ENCODE measurements around the gene PPFIBP2.

PPFIBP2 gene

DNA sequence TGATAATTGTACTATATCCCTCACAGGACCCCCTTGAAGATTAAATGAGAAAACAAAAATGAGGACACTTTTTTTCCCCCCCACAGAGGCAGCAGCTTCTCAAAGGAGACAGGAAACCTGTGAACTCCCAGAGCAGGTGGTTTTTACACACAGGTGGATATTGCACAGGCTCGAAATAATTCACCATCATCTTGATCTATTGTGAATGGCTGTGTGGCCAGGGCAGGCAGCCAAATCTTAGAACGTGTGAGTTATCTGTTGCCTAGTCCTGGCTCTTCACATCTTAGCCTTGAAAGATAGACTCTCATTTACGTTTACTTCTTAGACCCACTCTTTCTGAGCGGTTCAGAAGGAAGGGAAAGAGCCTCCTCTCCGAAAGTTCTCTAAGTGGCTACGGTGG, 23.5 kb downstream of the PPFIBP2 start:
- no peaks in the 10 kb centered on the region for H3K9me3 ChIP-seq (ENCODE audit: low read length)

GRCh38 chr11:7538031-7538430, 24.2 kb downstream of the PPFIBP2 start:
- no peak overlapping the region for H3K4me3 ChIP-seq (ENCODE audit: low read length)
- H3K9me3 ChIP-seq (ENCODE audit: low read length): no peaks in the 10 kb centered on the region
- H3K4me1 ChIP-seq (ENCODE audit: insufficient read depth, low read length): no peaks in the 10 kb centered on the region
- H3K27me3 ChIP-seq (ENCODE audit: insufficient read depth, low read length): peaks cover 2% of the 10 kb centered on the region
- H3K36me3 ChIP-seq (ENCODE audit: insufficient read depth, low read length): no peaks in the 10 kb centered on the region
- H2AFZ ChIP-seq (ENCODE audit: low read depth, low read length): no peak overlapping the region

More for the DNA sequence above, 23.5 kb downstream of the PPFIBP2 start:
- H3K27me3 ChIP-seq (ENCODE audit: insufficient read depth, low read length): peaks cover 2% of the 10 kb centered on the region
- no peak overlapping the region for H3K4me3 ChIP-seq (ENCODE audit: low read length)
- H3K4me1 ChIP-seq (ENCODE audit: insufficient read depth, low read length): no peaks in the 10 kb centered on the region
- H3K36me3 ChIP-seq (ENCODE audit: insufficient read depth, low read length): no peaks in the 10 kb centered on the region
- no peak overlapping the region for H2AFZ ChIP-seq (ENCODE audit: low read depth, low read length)

DNA sequence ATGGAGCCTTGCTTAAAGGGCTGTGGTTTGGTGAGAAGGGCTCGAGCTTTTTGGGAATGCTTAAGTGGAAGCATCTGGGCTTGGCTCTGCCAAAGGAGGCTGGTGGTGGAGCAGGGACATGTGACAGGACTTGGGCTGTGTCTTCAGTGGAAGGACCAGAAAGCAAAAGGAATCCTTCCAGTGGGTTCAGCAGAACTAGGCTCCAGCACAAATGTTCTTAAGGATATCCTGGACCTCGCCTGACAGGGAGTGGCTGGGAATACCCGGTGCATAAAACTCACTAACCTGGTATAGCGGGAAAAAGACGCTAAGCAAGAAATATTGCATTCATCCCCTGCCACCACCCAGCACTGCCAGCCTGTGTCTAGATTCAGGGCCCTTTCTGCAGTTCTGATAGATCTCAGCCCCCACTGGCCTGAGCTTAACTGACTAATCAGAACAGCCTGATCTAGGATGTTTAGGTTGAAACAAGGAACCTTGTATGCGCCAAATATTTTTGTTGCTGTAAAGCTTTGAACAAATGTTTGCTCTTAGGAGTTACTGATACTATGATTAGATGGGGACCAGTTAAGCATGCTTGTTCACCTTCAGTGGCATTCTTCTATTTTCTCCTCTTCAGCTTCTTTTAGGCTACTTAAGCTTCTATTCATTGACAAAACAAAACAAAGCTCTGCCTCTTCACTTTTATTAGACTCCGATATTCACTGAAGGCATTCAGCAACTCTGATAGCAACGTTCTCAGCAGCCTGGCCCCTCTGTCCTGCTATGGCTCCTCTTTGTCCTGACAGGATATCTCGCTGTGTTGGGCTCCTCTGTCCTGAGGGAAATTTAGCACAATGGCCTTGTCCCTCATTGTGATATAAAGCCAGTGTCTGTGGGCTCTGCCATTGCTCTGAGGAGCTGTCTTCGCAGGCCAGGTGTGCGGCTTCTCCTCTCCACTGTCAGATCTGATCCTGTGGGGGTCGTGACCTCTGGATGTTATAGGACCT, 25.0 kb downstream of the PPFIBP2 start:
- no peaks in the 10 kb centered on the region for H3K36me3 ChIP-seq (ENCODE audit: insufficient read depth, low read length)
- peaks cover 2% of the 10 kb centered on the region for H3K27me3 ChIP-seq (ENCODE audit: insufficient read depth, low read length)
- no peaks in the 10 kb centered on the region for H3K4me1 ChIP-seq (ENCODE audit: insufficient read depth, low read length)
- no peak overlapping the region for H3K4me3 ChIP-seq (ENCODE audit: low read length)
- no peaks in the 10 kb centered on the region for H3K9me3 ChIP-seq (ENCODE audit: low read length)
- no peak overlapping the region for H2AFZ ChIP-seq (ENCODE audit: low read depth, low read length)

DNA sequence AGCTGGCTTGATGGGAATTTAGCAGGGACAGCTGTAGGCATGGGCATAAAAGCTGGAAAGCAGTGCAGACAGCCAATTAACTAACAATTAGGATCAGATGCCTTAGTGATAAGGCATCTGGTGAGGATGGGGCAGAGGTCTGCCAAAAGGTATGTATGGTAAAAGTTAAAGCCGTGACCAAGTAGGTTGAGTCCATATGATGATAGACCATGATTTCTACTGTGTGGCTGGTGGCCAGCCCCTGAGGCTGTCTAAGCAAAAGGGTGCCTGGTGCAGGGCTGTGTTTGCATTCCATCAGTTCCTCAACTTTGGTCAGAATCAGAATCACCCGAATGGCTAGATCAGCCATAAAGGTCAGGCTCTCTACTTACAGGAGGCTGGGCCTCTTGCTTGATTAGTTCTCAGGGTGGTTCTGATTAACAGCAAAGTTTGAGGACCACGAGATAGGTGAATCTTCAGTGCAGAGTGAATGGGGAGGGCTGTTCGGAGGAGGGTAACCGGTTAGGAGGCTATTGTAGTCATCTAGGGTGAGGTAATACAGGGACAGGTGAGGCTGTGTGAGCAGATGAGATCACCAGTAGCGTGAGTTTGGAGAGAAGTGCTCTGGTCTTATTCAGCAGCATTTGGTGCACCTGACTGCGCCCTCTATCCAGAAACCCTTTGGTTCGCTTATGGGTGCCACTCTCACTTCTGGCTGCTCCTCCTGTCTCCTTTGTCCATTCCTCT, 27.2 kb downstream of the PPFIBP2 start:
- no peaks in the 10 kb centered on the region for H3K27me3 ChIP-seq (ENCODE audit: insufficient read depth, low read length)
- no peaks in the 10 kb centered on the region for H3K9me3 ChIP-seq (ENCODE audit: low read length)

DNA sequence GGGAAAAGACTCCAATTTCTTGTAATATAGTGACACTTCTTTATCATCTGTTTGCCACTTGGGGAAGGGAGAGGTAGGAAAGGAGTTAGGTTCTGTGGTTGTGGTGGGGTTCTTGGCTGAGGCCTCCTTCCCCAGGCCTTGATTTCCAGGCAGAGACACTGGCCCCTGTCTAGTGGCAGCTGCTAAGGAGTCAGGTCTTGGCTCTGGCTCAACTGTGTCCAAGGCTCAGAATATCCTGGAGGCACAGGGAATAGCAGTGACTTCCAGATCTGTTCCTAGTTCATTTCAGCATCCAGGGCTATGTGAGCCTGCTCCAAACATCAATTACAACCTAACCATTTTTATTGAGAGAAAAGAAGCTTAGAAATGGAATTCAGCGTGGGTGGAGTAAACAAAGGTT, 29.5 kb downstream of the PPFIBP2 start:
- no peaks in the 10 kb centered on the region for H3K36me3 ChIP-seq (ENCODE audit: insufficient read depth, low read length)
- H3K4me1 ChIP-seq (ENCODE audit: insufficient read depth, low read length): no peaks in the 10 kb centered on the region
- no peaks in the 10 kb centered on the region for H3K9me3 ChIP-seq (ENCODE audit: low read length)
- no peak overlapping the region for H2AFZ ChIP-seq (ENCODE audit: low read depth, low read length)
- no peak overlapping the region for H3K4me3 ChIP-seq (ENCODE audit: low read length)
- H3K27me3 ChIP-seq (ENCODE audit: insufficient read depth, low read length): peaks cover 7% of the 10 kb centered on the region

More for the DNA sequence above, 27.2 kb downstream of the PPFIBP2 start:
- H2AFZ ChIP-seq (ENCODE audit: low read depth, low read length): no peak overlapping the region
- no peak overlapping the region for H3K4me3 ChIP-seq (ENCODE audit: low read length)
- no peaks in the 10 kb centered on the region for H3K4me1 ChIP-seq (ENCODE audit: insufficient read depth, low read length)
- no peaks in the 10 kb centered on the region for H3K36me3 ChIP-seq (ENCODE audit: insufficient read depth, low read length)

DNA sequence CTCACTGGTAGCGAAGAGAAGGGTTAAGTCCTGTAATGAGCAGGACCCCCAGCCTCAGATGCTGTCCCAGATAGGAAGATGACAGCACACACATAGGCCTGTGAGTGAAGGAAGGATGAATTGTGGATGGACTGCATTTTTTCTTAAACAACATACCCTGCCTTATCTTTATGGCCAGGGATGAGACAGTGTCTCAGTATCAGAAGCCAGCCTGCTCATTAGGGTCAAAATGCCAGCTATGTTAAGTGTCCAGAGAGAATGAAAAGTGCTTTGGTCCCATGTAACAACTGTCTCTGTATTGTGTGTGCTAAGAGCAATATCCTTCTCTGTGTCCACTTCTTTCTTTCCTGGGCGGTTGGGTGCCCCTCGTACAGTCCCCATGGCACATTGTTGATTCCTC, 30.2 kb downstream of the PPFIBP2 start:
- Histone ChIP-seq H3K4me3 (ENCODE audit: low read length) (no peak overlapping the region), H3K9me3 (ENCODE audit: low read length) (no peaks in the 10 kb centered on the region), H3K36me3 (ENCODE audit: insufficient read depth, low read length) (no peaks in the 10 kb centered on the region), H2AFZ (ENCODE audit: low read depth, low read length) (no peak overlapping the region), H3K4me1 (ENCODE audit: insufficient read depth, low read length) (no peaks in the 10 kb centered on the region), H3K27me3 (ENCODE audit: insufficient read depth, low read length) (peaks cover 7% of the 10 kb centered on the region)

DNA sequence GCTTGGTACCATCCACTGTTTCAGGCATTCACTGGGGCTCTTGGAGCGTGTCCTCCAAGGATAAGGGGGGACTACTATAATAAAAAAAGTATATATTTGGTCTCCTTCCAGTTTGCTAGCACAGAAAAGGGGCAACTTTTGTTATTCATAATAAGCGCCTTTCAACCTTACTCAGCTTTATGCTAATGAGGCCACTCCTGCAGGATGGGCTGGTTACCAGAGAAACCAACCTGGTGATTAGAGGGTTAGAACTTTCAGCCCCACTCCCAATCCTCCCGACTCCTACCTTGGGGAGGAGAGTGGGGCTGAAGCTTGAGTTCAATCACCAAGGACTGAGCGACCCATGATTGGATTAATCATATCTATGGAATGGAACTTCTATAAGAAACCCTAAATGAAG, 31.8 kb downstream of the PPFIBP2 start:
- no peak overlapping the region for H2AFZ ChIP-seq (ENCODE audit: low read depth, low read length)
- no peaks in the 10 kb centered on the region for H3K36me3 ChIP-seq (ENCODE audit: insufficient read depth, low read length)
- peaks cover 7% of the 10 kb centered on the region for H3K27me3 ChIP-seq (ENCODE audit: insufficient read depth, low read length)
- no peaks in the 10 kb centered on the region for H3K9me3 ChIP-seq (ENCODE audit: low read length)
- H3K4me1 ChIP-seq (ENCODE audit: insufficient read depth, low read length): no peaks in the 10 kb centered on the region
- H3K4me3 ChIP-seq (ENCODE audit: low read length): no peak overlapping the region

DNA sequence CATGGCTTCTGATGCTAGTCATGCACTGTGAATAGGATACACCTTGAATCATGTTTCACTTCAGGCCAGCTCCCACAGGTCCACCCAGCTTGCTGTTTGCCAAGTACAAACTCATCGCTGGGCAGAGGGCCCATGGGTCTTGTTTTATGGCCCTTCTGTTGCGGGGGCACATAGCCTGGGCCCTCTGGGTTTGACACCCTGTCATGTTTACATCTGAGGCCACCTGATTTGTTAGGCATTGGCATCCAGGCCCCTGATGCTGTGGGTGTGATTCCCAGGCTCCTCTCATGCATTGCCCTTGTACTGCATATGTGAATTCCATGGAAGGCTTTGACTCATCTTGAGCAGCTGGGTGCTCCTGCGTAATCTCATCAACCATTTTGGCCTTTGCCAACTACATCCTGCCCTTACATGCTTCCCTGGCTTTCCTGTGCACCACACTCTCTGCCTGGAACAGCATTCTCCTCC, 32.6 kb downstream of the PPFIBP2 start:
- Histone ChIP-seq H3K27me3 (ENCODE audit: insufficient read depth, low read length) (peaks cover 7% of the 10 kb centered on the region), H3K36me3 (ENCODE audit: insufficient read depth, low read length) (no peaks in the 10 kb centered on the region), H3K9me3 (ENCODE audit: low read length) (no peaks in the 10 kb centered on the region), H3K4me3 (ENCODE audit: low read length) (no peak overlapping the region), H2AFZ (ENCODE audit: low read depth, low read length) (no peak overlapping the region), H3K4me1 (ENCODE audit: insufficient read depth, low read length) (no peaks in the 10 kb centered on the region)

DNA sequence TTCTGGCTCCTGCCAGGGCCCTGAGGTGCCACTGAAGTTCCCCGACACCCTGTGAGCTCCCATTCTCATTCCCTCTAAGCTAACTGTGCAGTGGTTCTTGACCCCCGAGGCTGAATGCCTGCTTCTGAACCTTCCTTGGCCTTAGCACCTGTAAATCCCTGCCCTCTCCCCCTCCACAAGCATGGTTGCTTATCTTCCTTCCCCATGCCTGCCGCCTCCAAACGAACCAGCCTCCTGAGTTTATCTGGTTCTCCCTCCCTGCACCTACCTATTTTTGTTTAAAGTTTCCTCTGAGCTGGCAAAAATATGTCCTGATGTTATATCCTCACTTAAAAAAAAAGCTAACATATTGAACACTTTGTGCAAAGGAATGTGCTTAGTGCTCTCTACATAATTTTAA, 33.9 kb downstream of the PPFIBP2 start:
- H3K4me1 ChIP-seq (ENCODE audit: insufficient read depth, low read length): no peaks in the 10 kb centered on the region
- H3K4me3 ChIP-seq (ENCODE audit: low read length): no peak overlapping the region
- H2AFZ ChIP-seq (ENCODE audit: low read depth, low read length): no peak overlapping the region
- H3K27me3 ChIP-seq (ENCODE audit: insufficient read depth, low read length): peaks cover 7% of the 10 kb centered on the region
- no peaks in the 10 kb centered on the region for H3K36me3 ChIP-seq (ENCODE audit: insufficient read depth, low read length)
- no peaks in the 10 kb centered on the region for H3K9me3 ChIP-seq (ENCODE audit: low read length)

- Histone ChIP-seq H3K27me3 (ENCODE audit: insufficient read depth, low read length) (peaks cover 7% of the 10 kb centered on the region), H3K4me3 (ENCODE audit: low read length) (no peak overlapping the region), H3K4me1 (ENCODE audit: insufficient read depth, low read length) (no peaks in the 10 kb centered on the region), H3K9me3 (ENCODE audit: low read length) (no peaks in the 10 kb centered on the region), H2AFZ (ENCODE audit: low read depth, low read length) (no peak overlapping the region), H3K36me3 (ENCODE audit: insufficient read depth, low read length) (no peaks in the 10 kb centered on the region)
Measured at GRCh38 chr11:7548659-7549274, 35.0 kb downstream of the PPFIBP2 start.

- no peaks in the 10 kb centered on the region for H3K36me3 ChIP-seq (ENCODE audit: insufficient read depth, low read length)
- H3K4me1 ChIP-seq (ENCODE audit: insufficient read depth, low read length): no peaks in the 10 kb centered on the region
- no peak overlapping the region for H2AFZ ChIP-seq (ENCODE audit: low read depth, low read length)
Measured at GRCh38 chr11:7549681-7550080, 35.9 kb downstream of the PPFIBP2 start.

GRCh38 chr11:7551571-7551970, 37.8 kb downstream of the PPFIBP2 start:
- no peak overlapping the region for H3K4me3 ChIP-seq (ENCODE audit: low read length)
- H2AFZ ChIP-seq (ENCODE audit: low read depth, low read length): no peak overlapping the region
- no peaks in the 10 kb centered on the region for H3K9me3 ChIP-seq (ENCODE audit: low read length)
- H3K36me3 ChIP-seq (ENCODE audit: insufficient read depth, low read length): no peaks in the 10 kb centered on the region
- no peaks in the 10 kb centered on the region for H3K4me1 ChIP-seq (ENCODE audit: insufficient read depth, low read length)
- H3K27me3 ChIP-seq (ENCODE audit: insufficient read depth, low read length): peaks cover 5% of the 10 kb centered on the region

More at GRCh38 chr11:7549681-7550080, 35.9 kb downstream of the PPFIBP2 start:
- Histone ChIP-seq H3K9me3 (ENCODE audit: low read length) (no peaks in the 10 kb centered on the region), H3K27me3 (ENCODE audit: insufficient read depth, low read length) (peaks cover 7% of the 10 kb centered on the region), H3K4me3 (ENCODE audit: low read length) (no peak overlapping the region)

GRCh38 chr11:7552666-7553065, 38.9 kb downstream of the PPFIBP2 start:
- H3K4me1 ChIP-seq (ENCODE audit: insufficient read depth, low read length): no peaks in the 10 kb centered on the region
- no peaks in the 10 kb centered on the region for H3K9me3 ChIP-seq (ENCODE audit: low read length)
- H2AFZ ChIP-seq (ENCODE audit: low read depth, low read length): no peak overlapping the region
- H3K36me3 ChIP-seq (ENCODE audit: insufficient read depth, low read length): no peaks in the 10 kb centered on the region
- no peaks in the 10 kb centered on the region for H3K27me3 ChIP-seq (ENCODE audit: insufficient read depth, low read length)
- H3K4me3 ChIP-seq (ENCODE audit: low read length): no peak overlapping the region

All from neuron (in vitro differentiated cells).